Naive thymus-derived CD8-positive, alpha-beta T cell (primary cell): Measurements from ENCODE around the gene CDC42BPA. TPM values are rescaled to one million over a fixed set of nuclear protein-coding genes. Genes with fewer than 3 reads are reported as not detected.

ENCODE experiments used
- ATAC-seq, 2 donors: fragments of 150-1000 bp; cut with Tn5 transposase in 1 of 2; sonication (Bioruptor Pico), chemical (Tn5 transposase) in 1 of 2; 1 replicate in 1 of 2; 2 replicates in 1 of 2; pipeline ENCODE4 v1.10.0; 2021; ENCODE audit warnings: mild to moderate bottlenecking in 2 of 2, moderate library complexity in 2 of 2
- POLR2A ChIA-PET: fragments of 350-600 bp; sonication (Branson Sonifier 250); formaldehyde crosslinking; loops from one replicate; lab custom pipeline; 2021; ENCODE audit warnings: antibody characterized with exemption; lab: Charles Lee
- DNase-seq, 10 donors: peaks; one replicate each; pipeline versions ENCODE4 v3.0.0 to v3.0.0-alpha.2; 2020 to 2022
- H3K27ac Mint-ChIP-seq, 10 donors: one replicate each; pipeline ENCODE4 v1.8.0; 2020 to 2022; ENCODE audit warnings: mild to moderate bottlenecking in 10 of 10, mixed read lengths in 10 of 10, moderate library complexity in 4 of 10, inconsistent platforms in 1 of 10
- H3K27me3 Mint-ChIP-seq, 5 donors: one replicate each; pipeline ENCODE4 v1.8.0; 2021 to 2022; ENCODE audit warnings: mixed read lengths in 5 of 5
- H3K36me3 Mint-ChIP-seq, 3 donors: one replicate each; pipeline ENCODE4 v1.8.0; 2020 to 2022; ENCODE audit warnings: mixed read lengths in 3 of 3, mild to moderate bottlenecking in 2 of 3, inconsistent platforms in 1 of 3
- H3K4me1 Mint-ChIP-seq, 4 donors: one replicate each; pipeline ENCODE4 v1.8.0; 2021 to 2022; ENCODE audit warnings: mixed read lengths in 4 of 4
- H3K4me3 Mint-ChIP-seq, 10 donors: one replicate each; pipeline ENCODE4 v1.8.0; 2020 to 2022; ENCODE audit warnings: mild to moderate bottlenecking in 10 of 10, mixed read lengths in 10 of 10, moderate library complexity in 6 of 10, inconsistent platforms in 1 of 10
- H3K9me3 Mint-ChIP-seq, 9 donors: one replicate each; pipeline ENCODE4 v1.8.0; 2020 to 2022; ENCODE audit warnings: mixed read lengths in 9 of 9, mild to moderate bottlenecking in 3 of 9, inconsistent platforms in 1 of 9, moderate library complexity in 1 of 9
- polyA plus RNA-seq, 3 donors: library from polyadenylated mRNA; unstranded; fragments of 300-500 nt; fragmentation: Illumina TruSeq; gene quantifications; one replicate each; pipeline ENCODE4 v1.2.3, GENCODE V29; 2021
- total RNA-seq, 8 experiments: library from RNA in 2 of 8; stranded (reverse) in 2 of 8; gene quantifications; one replicate each; pipeline ENCODE4 v1.2.3 and lab custom pipeline; 2021 to 2026

CDC42BPA gene
- total and polyA plus RNA-seq, 5 experiments from 2014 or later, result 0.01 to 1.5 (median 0.18) TPM

DNA sequence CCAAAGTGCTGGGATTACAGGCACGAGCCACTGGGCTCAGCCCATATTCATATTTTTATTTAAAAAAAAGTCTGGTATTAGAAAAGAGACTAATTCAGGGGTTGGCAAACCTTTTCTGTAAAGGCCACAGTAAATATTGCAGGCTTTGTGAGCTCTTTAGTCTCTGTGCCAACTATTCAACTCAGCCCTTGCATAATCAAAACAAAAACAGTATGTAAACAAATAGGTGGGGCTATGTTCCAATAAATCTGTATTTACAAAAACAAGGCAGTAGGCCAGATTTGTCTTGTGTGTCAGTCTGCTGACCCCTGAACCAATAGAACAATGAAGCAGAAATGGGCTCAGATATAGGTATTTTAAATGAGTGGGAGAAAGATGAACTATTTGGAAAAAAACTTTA is 49.3 kb downstream of the CDC42BPA start:
- Mint-ChIP-seq H3K9me3 (peaks cover 0 to 7% (median 0%) of the 10 kb centered on the region in 9 donors), H3K27me3 (peaks cover 11 to 21% (median 15%) of the 10 kb centered on the region in 5 donors), H3K4me1 (no peaks in the 10 kb centered on the region), H3K36me3 (no peaks in the 10 kb centered on the region), H3K27ac (no peak overlapping the region), H3K4me3 (no peak overlapping the region)
- DNase-seq, result no peak
- ATAC-seq, result no peak
- POLR2A ChIA-PET, result no interaction called here

DNA sequence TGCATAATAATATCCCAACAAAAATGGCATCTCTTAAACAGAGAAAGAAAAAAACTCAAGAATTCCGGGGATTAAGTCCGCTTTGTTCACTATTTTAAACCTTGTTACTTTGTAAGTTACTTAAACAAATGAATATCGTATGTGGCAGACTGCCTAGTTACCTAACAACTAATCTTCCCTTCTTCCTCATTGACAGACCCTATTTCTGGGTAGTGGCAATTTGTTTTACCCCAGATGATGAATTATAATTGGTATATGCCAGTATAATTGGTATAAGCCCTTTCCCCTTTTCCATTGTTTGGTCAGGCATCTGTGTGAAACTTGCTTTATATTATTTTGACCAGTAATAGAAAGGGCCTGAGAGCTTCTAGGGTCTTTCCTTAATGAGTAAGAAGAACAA is 52.4 kb downstream of the CDC42BPA start:
- no peak for ATAC-seq
- no peaks in the 10 kb centered on the region for H3K9me3 Mint-ChIP-seq
- peaks cover 8 to 19% (median 15%) of the 10 kb centered on the region in 5 donors for H3K27me3 Mint-ChIP-seq
- POLR2A ChIA-PET, result no interaction called here
- no peaks in the 10 kb centered on the region for H3K4me1 Mint-ChIP-seq
- no peak overlapping the region for H3K27ac Mint-ChIP-seq
- no peak for DNase-seq
- no peaks in the 10 kb centered on the region for H3K36me3 Mint-ChIP-seq
- no peak overlapping the region for H3K4me3 Mint-ChIP-seq

DNA sequence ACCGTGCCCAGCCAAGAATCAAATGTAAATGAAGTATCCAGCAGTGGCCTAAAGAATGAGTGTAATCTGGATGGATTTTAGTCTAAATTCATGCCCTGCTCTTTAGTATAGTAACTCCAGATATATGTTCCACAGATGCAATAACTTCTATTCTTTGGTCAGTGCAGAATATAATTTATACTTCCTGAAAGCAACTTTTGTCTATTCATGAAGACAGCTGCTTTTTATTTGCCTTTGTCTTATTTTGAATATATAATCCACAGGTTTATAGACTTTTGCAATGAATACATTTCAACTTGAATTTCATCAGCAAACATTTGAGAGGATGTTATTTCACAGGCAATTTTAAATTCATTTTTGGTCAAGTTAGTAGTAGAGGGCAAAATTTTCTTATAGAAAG is 54.4 kb downstream of the CDC42BPA start:
- no peak overlapping the region for H3K4me3 Mint-ChIP-seq
- ATAC-seq, result no peak
- H3K27ac Mint-ChIP-seq, result no peak overlapping the region
- POLR2A ChIA-PET, result no interaction called here
- H3K4me1 Mint-ChIP-seq, result no peaks in the 10 kb centered on the region
- no peaks in the 10 kb centered on the region for H3K36me3 Mint-ChIP-seq
- no peaks in the 10 kb centered on the region for H3K9me3 Mint-ChIP-seq
- H3K27me3 Mint-ChIP-seq, result peaks cover 6 to 19% (median 9%) of the 10 kb centered on the region in 5 donors
- DNase-seq, result no peak

DNA sequence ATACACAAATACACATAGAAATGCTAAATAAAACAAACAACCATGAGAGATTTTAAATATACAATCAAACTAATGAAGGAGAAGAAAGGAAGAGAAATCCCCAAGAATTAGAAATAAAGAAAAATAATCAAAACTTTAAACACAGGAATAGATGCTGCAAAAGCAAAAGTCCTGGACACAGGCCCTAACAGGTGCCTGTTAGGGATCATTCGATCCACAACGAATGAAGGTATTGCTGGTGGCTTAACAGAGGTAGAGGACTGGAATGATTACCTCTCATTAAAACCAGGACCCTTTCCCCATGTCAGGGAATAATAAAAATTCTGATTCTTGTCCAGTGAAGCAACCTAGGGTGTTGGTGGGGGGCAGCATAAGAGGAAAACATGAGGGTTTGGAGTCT is 56.8 kb downstream of the CDC42BPA start:
- no peak for DNase-seq
- Mint-ChIP-seq H3K27ac (no peak overlapping the region), H3K27me3 (peaks cover 0 to 12% (median 3%) of the 10 kb centered on the region in 5 donors), H3K9me3 (no peaks in the 10 kb centered on the region), H3K4me1 (no peaks in the 10 kb centered on the region), H3K4me3 (no peak overlapping the region), H3K36me3 (no peaks in the 10 kb centered on the region)
- POLR2A ChIA-PET, result no interaction called here
- no peak for ATAC-seq

DNA sequence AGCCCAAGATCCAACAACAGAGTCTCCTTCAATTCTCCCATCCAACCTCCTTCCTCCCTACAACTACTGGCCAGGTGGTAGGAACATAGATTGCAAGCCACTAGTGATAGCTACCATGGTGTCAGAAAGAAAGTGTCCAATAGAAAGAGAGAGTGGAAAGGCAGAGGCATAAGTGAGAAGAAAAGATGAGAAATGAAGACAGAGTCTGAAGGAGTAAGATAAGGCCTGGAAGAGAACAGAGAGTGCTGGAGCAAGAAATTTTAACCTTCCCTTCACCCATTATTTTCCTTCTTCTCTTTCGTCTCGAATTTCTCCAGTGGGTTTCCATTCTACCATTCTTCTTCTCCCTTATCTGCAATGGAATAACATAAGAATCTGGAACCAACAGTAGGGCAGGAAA is 57.9 kb downstream of the CDC42BPA start:
- H3K27ac Mint-ChIP-seq, result no peak overlapping the region
- no peaks in the 10 kb centered on the region for H3K4me1 Mint-ChIP-seq
- POLR2A ChIA-PET, result no interaction called here
- H3K27me3 Mint-ChIP-seq, result peaks cover 0 to 7% (median 4%) of the 10 kb centered on the region in 5 donors
- DNase-seq (no peak), ATAC-seq (no peak)
- H3K4me3 Mint-ChIP-seq, result no peak overlapping the region
- no peaks in the 10 kb centered on the region for H3K9me3 Mint-ChIP-seq
- no peaks in the 10 kb centered on the region for H3K36me3 Mint-ChIP-seq

DNA sequence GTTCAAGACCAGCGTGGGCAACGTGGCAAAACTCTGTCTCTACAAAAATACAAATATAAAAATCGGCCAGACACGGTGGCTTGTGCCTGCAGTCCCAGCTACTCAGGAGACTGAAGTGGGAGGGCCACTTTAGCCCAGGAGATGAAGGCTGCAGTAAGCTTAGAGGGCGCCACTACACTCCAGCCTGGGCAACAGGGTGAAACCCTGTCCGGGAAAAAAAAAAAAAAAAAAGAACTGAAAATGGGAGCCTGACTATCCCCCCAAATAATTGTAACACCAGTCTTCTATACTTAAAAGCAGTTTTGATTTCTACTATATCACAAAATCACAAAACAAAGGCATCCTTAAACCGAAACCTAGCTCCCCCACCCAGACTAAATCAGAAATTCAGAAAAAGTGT is 60.3 kb downstream of the CDC42BPA start:
- DNase-seq (no peak), ATAC-seq (no peak)
- Mint-ChIP-seq H3K27ac (no peak overlapping the region), H3K27me3 (peaks cover 3 to 7% (median 4%) of the 10 kb centered on the region in 5 donors), H3K36me3 (no peaks in the 10 kb centered on the region), H3K4me3 (no peak overlapping the region), H3K4me1 (no peaks in the 10 kb centered on the region), H3K9me3 (no peaks in the 10 kb centered on the region)
- POLR2A ChIA-PET, result no interaction called here

DNA sequence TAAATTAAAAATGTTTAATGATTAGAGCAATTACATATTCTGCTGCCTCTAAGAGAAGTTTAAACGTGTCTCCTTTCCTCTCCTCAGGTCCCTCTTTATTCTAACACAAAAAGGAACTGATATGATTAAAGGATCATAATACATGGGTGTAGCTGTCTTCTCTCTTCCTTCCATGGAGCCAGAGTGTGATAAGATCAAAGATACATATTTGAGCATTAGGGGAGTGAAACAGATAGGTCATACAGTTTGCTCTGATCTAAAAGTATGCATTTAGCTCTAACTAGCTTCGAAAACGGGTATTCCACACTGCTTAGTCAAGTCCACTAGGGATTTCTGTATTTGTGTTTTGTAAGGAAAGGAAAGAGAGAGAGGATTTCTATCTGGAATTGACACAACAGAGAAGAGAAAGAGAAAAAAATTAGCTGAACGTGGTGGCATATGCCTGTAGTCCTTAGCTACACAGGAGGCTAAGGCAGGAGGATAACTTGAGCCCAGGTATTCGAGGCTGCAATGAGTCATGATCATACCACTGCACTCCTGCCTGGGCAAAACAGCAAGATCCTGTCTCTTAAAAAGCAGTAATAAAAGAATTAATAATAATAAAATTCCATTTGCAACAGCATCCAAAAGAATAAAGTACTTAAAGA is 63.1 kb downstream of the CDC42BPA start:
- Mint-ChIP-seq H3K4me3 (no peak overlapping the region), H3K4me1 (no peaks in the 10 kb centered on the region), H3K9me3 (peaks cover 0 to 2% (median 0%) of the 10 kb centered on the region in 9 donors), H3K27me3 (peaks cover 4 to 11% (median 10%) of the 10 kb centered on the region in 5 donors), H3K27ac (no peak overlapping the region), H3K36me3 (no peaks in the 10 kb centered on the region)
- no peak for DNase-seq
- POLR2A ChIA-PET, result no interaction called here
- no peak for ATAC-seq

DNA sequence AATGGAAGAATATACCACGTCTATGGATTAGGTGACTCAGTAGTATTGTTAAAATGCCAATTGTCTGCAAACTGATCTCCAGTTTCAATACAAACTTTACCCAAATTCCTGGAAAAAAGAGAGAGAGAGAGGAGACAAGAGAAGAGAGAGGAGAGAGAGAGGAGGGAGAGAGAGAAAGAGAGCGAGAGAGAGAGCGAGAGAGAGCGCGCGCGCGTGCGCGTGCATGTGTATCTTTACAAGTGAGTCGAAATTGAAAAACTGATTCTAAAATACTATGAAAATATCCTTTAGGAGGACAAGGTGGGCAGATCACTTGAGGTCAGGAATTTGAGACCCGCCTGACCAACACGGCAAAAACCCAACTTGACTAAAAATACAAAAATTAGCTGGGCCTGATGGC is 65.2 kb downstream of the CDC42BPA start:
- no peak for DNase-seq
- H3K27me3 Mint-ChIP-seq, result peaks cover 14 to 23% (median 20%) of the 10 kb centered on the region in 5 donors
- no peak overlapping the region for H3K27ac Mint-ChIP-seq
- POLR2A ChIA-PET, result no interaction called here
- H3K4me1 Mint-ChIP-seq, result no peaks in the 10 kb centered on the region
- H3K36me3 Mint-ChIP-seq, result peaks cover 0 to 3% (median 2%) of the 10 kb centered on the region in 3 donors
- H3K9me3 Mint-ChIP-seq, result peaks cover 0 to 7% (median 2%) of the 10 kb centered on the region in 9 donors
- H3K4me3 Mint-ChIP-seq, result no peak overlapping the region
- ATAC-seq, result no peak

DNA sequence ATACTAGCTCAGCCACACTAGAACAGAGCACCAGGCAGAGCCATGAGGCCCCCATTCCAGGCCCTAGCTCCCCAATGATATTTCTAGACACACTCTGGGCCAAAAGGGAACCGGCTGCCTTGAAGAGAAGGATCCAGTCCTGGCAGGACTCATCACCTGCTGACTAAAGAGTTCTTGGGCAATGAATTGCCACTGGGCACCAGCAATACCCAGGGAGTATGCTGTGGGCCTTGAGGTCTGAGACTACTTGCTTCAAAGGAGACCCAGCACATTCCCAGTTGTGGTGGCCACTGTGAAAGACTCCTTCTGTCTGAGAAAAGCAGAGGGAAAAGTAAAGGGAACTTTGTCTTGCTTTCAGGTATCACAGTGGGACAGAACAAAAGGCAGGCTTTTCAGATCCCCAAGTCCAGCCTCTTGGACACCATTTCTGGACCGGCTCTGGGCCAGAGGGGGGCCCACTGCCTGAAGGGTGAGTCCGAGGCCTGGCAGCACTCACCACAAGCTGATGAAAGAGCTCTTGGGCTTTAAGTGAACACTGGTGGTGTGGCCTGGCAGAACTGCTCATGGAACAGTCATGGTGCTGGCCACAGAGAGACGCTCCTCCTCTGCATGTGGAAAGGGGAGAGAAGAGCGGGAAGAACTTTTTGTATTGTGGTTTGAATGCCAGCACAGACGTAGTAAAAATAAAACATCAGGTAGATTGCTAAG is 72.5 kb downstream of the CDC42BPA start:
- DNase-seq (peak in 1 of 10 donors; percentile 50), ATAC-seq (no peak)
- H3K27ac Mint-ChIP-seq, result no peak overlapping the region
- POLR2A ChIA-PET, result no interaction called here
- peaks cover 0 to 10% (median 8%) of the 10 kb centered on the region in 3 donors for H3K36me3 Mint-ChIP-seq
- no peaks in the 10 kb centered on the region for H3K4me1 Mint-ChIP-seq
- no peak overlapping the region for H3K4me3 Mint-ChIP-seq
- H3K9me3 Mint-ChIP-seq, result peaks cover 0 to 21% (median 9%) of the 10 kb centered on the region in 9 donors
- peaks cover 12 to 29% (median 21%) of the 10 kb centered on the region in 5 donors for H3K27me3 Mint-ChIP-seq

DNA sequence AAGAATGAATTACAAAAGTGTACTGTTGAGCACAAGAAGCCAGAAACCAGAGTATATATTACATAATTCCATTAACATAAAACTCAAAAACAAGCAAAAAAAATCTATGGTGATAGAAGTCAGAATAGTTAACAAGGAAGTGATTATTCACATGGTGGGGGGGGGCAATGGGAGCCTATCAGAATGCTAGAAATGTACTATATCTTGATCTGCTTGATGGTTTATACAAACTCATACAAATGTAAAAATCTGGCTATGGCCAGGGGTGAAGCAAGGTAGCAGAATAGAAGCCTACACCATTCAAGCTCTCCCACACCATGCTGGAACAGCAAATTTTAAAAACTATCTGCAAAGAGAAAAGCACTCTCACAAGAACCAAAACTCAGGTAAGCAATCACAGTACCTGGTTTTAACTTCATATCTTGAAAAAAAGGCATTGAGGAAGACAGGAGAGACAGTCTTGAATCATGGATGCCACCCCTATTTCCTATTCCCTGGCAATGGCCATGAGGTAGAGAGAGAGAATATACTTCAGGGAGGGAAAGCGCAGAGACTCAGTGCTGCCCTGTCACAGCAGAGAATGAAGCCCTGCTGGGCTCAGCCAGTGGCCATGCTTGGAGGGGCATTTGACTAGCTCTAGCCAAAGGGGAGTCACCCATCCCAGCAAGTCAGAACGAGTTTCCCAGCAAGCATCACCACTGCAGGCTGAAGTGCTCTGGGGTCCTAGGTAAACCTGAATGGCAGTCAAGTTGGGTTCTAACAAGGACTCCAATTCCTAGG is 73.8 kb downstream of the CDC42BPA start:
- H3K4me3 Mint-ChIP-seq, result no peak overlapping the region
- peaks cover 0 to 21% (median 9%) of the 10 kb centered on the region in 9 donors for H3K9me3 Mint-ChIP-seq

DNA sequence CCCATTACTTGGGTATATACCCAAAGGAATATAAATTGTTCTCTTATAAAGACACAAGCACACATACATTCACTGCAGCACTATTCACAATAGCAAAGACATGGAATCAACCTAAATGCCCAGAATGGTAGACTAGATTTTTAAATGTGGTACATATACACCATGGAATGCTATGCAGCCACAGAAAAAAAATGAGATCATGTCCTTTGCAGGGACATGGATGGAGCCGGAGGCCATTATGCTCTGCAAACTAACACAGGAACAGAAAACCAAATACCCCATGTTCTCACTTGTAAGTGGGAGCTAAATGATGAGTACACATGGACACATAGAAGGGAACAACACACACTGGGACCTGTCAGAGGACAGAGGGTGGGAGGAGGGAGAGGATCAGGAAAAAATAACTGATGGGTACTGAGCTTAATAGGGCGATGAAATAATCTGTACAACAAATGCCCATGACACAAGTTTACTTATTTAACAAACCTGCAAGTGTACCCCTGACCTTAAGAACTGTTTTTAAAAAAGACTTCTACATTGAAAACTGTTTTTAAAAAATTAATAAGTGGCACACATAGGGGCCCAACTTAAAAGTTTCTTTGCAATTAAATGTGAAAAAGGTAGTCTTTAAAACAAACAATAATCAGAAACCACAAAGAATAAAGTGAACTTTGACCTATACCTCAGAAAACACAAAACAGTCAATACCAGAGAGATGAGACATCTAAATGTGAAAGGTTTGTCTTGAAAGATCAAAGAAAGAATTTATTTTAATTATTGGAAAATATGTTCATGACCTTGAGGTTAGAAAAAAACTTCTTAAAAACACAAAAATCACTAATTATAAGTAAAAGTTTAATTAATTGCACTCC is 75.2 kb downstream of the CDC42BPA start:
- POLR2A ChIA-PET, result no interaction called here
- DNase-seq, result no peak
- Mint-ChIP-seq H3K27me3 (peaks cover 17 to 26% (median 19%) of the 10 kb centered on the region in 5 donors), H3K4me3 (no peak overlapping the region), H3K36me3 (peaks cover 0 to 8% (median 5%) of the 10 kb centered on the region in 3 donors), H3K4me1 (no peaks in the 10 kb centered on the region), H3K27ac (no peak overlapping the region), H3K9me3 (peaks cover 0 to 18% (median 6%) of the 10 kb centered on the region in 9 donors)
- no peak for ATAC-seq

More for the DNA sequence above, 73.8 kb downstream of the CDC42BPA start:
- H3K36me3 Mint-ChIP-seq, result peaks cover 0 to 10% (median 8%) of the 10 kb centered on the region in 3 donors
- no peaks in the 10 kb centered on the region for H3K4me1 Mint-ChIP-seq
- POLR2A ChIA-PET, result no interaction called here
- H3K27ac Mint-ChIP-seq, result no peak overlapping the region
- DNase-seq, result no peak
- no peak for ATAC-seq
- H3K27me3 Mint-ChIP-seq, result peaks cover 14 to 29% (median 18%) of the 10 kb centered on the region in 5 donors

DNA sequence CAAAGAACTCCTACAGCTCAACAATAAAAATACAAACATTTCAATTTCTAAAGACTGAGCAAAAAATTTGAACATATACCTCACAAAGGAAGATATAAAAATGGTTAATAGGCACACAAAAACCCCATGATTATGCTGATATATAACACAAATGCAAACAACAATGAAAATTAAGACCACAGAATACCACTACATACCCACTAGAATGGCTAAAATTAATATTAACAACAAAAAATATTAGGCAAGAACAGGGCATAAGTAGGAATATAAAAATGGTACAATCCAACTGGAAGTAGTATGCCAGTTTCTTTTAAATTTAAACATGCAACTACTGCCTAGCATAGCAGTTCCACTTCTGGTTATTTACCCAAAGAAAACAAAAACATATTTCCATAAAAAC is 77.3 kb downstream of the CDC42BPA start:
- Mint-ChIP-seq H3K4me1 (no peaks in the 10 kb centered on the region), H3K27ac (no peak overlapping the region), H3K4me3 (no peak overlapping the region), H3K36me3 (peaks cover 0 to 5% (median 0%) of the 10 kb centered on the region in 3 donors), H3K27me3 (peaks cover 19 to 29% (median 24%) of the 10 kb centered on the region in 5 donors), H3K9me3 (no peaks in the 10 kb centered on the region)
- DNase-seq (no peak), ATAC-seq (no peak)
- POLR2A ChIA-PET, result no interaction called here
